Caco-2 (cell line): ENCODE results near the gene BCL7C. TPM values are rescaled to one million over a fixed set of nuclear protein-coding genes. Genes with fewer than 3 reads are reported as not detected.
A peak's percentile ranks its signal among the peaks of the same experiment; 100 is the strongest.

ENCODE experiments used
- BruUV-seq: library from RNA; stranded (reverse); fragments of 400-500 nt; replicated peaks from 2 replicates; lab custom pipeline; 2021; lab: Mats Ljungman, UMichigan
- CTCF ChIA-PET: fragments of 300-600 bp; sonication (Branson Sonifier 250); formaldehyde crosslinking; loops from one replicate; lab custom pipeline; 2022; ENCODE audit warnings: antibody characterized with exemption; lab: Charles Lee
- POLR2A ChIA-PET: fragments of 300-600 bp; sonication (Branson Sonifier 250); formaldehyde crosslinking; loops from one replicate; lab custom pipeline; 2022; ENCODE audit warnings: antibody characterized with exemption; lab: Charles Lee
- DNase-seq, 2 experiments: peaks; one replicate each; pipeline versions ENCODE4 v3.0.0 to v3.0.0-alpha.2; 2020 to 2022
- H3K27me3 ChIP-seq: replicated peaks from 2 replicates; pipeline ENCODE4 v1.6.0; 2011; ENCODE audit warnings: low read length; ENCODE audit not compliant: control insufficient read depth, insufficient read depth
- H3K36me3 ChIP-seq: 2 replicates; pipeline ENCODE4 v1.5.1; 2011; ENCODE audit warnings: low read length; ENCODE audit not compliant: control insufficient read depth, insufficient read depth
- H3K4me1 ChIP-seq: fragments of 250-450 bp; sonication (Bioruptor Pico); 2 replicates; pipeline ENCODE4 v1.5.1; 2020; ENCODE audit warnings: mild to moderate bottlenecking
- H3K4me3 ChIP-seq: 2 replicates; pipeline ENCODE4 v1.5.1; 2011; ENCODE audit warnings: low read depth, mild to moderate bottlenecking, control low read depth, low read length
- H3K9me3 ChIP-seq: fragments of 250-450 bp; sonication (Bioruptor Pico); 2 replicates; pipeline ENCODE4 v1.5.1; 2020; ENCODE audit warnings: mild to moderate bottlenecking, moderate library complexity
- H3K27ac Mint-ChIP-seq: one replicate; pipeline ENCODE4 v1.8.0; 2022; ENCODE audit warnings: mixed read lengths; ENCODE audit not compliant: unreplicated experiment
- H3K27me3 Mint-ChIP-seq: one replicate; pipeline ENCODE4 v1.8.0; 2022; ENCODE audit warnings: mixed read lengths; ENCODE audit not compliant: insufficient read depth, unreplicated experiment
- H3K36me3 Mint-ChIP-seq: one replicate; pipeline ENCODE4 v1.8.0; 2022; ENCODE audit warnings: mild to moderate bottlenecking, mixed read lengths; ENCODE audit not compliant: insufficient read depth, unreplicated experiment
- H3K4me1 Mint-ChIP-seq: one replicate; pipeline ENCODE4 v1.8.0; 2022; ENCODE audit warnings: low read depth, mixed read lengths; ENCODE audit not compliant: unreplicated experiment
- H3K4me3 Mint-ChIP-seq: one replicate; pipeline ENCODE4 v1.8.0; 2022; ENCODE audit warnings: mild to moderate bottlenecking, moderate library complexity, mixed read lengths; ENCODE audit not compliant: unreplicated experiment
- H3K9me3 Mint-ChIP-seq: one replicate; pipeline ENCODE4 v1.8.0; 2022; ENCODE audit warnings: mixed read lengths; ENCODE audit not compliant: unreplicated experiment
- CTCF ChIP-seq, 2 experiments: fragments of 200-600 bp in 1 of 2; IDR thresholded peaks; 1 replicate in 1 of 2; 2 replicates in 1 of 2; pipeline versions ENCODE4 v1.5.1 to v1.8.0; 2011 to 2022; ENCODE audit warnings: antibody characterized with exemption in 1 of 2, control low read depth in 1 of 2, inconsistent platforms in 1 of 2, low read depth in 1 of 2, low read length in 1 of 2, mild to moderate bottlenecking in 1 of 2, moderate library complexity in 1 of 2; ENCODE audit not compliant: insufficient read depth in 1 of 2, severe bottlenecking in 1 of 2, unreplicated experiment in 1 of 2
- intact Hi-C: fragments of 100-400 bp; cut with micrococcal nuclease; formaldehyde crosslinking; loops from one replicate; pipeline ENCODE4 v1.10.0; 2022; ENCODE audit not compliant: unreplicated experiment
- total RNA-seq: library from RNA; stranded (reverse); gene quantifications from 2 replicates; pipeline ENCODE4 v1.2.3, GENCODE V29; 2022

BCL7C gene
- total RNA-seq, 1 experiment from 2014 or later: 17.7 TPM

- Histone ChIP-seq H3K4me3 (no peak overlapping the region), H3K27me3 (no peaks in the 10 kb centered on the region), H3K9me3 (no peaks in the 10 kb centered on the region; the same call in 1 of the 2 replicates), H3K36me3 (no peaks in the 10 kb centered on the region), H3K4me1 (peaks cover 37% of the 10 kb centered on the region)
- ChIA-PET CTCF (no interaction called here), POLR2A (no interaction called here)
- intact Hi-C loops: no loop called here
- DNase-seq: no peak
- H3K27me3 Mint-ChIP-seq: no peaks in the 10 kb centered on the region
- H3K4me1 Mint-ChIP-seq: peaks cover 11% of the 10 kb centered on the region
- H3K4me3 Mint-ChIP-seq: no peak overlapping the region
- H3K27ac Mint-ChIP-seq: no peak overlapping the region
- no peak for TF ChIP-seq CTCF (IDR thresholded peaks at IDR 0.05; ENCODE audit: insufficient read depth in 1 of 2, low read depth in 1 of 2, low read length in 1 of 2, severe bottlenecking in 1 of 2, unreplicated experiment in 1 of 2)
- H3K36me3 Mint-ChIP-seq: no peaks in the 10 kb centered on the region
- BruUV-seq: no TSS peak
- H3K9me3 Mint-ChIP-seq: peaks cover 9% of the 10 kb centered on the region
Measured at GRCh38 chr16:30841332-30841731, 52.5 kb downstream of the BCL7C start.

- intact Hi-C loops: no loop called here
- Histone ChIP-seq H3K4me1 (peaks cover 37% of the 10 kb centered on the region), H3K4me3 (no peak overlapping the region), H3K36me3 (no peaks in the 10 kb centered on the region), H3K27me3 (no peaks in the 10 kb centered on the region), H3K9me3 (no peaks in the 10 kb centered on the region; the same call in 1 of the 2 replicates)
- Mint-ChIP-seq H3K4me3 (no peak overlapping the region), H3K4me1 (peaks cover 11% of the 10 kb centered on the region), H3K27ac (no peak overlapping the region), H3K9me3 (peaks cover 9% of the 10 kb centered on the region), H3K27me3 (no peaks in the 10 kb centered on the region), H3K36me3 (no peaks in the 10 kb centered on the region)
- ChIA-PET CTCF (no interaction called here), POLR2A (no interaction called here)
- TF ChIP-seq CTCF (IDR thresholded peaks at IDR 0.05; ENCODE audit: insufficient read depth in 1 of 2, low read depth in 1 of 2, low read length in 1 of 2, severe bottlenecking in 1 of 2, unreplicated experiment in 1 of 2): no peak
- no peak for DNase-seq
- no TSS peak for BruUV-seq
Measured at GRCh38 chr16:30840611-30841010, 53.3 kb downstream of the BCL7C start.

GRCh38 chr16:30839523-30840227 is 54.2 kb downstream of the BCL7C start:
- no peaks in the 10 kb centered on the region for H3K27me3 Mint-ChIP-seq
- no peaks in the 10 kb centered on the region for H3K36me3 ChIP-seq
- no peaks in the 10 kb centered on the region; the same call in 1 of the 2 replicates for H3K9me3 ChIP-seq
- intact Hi-C loops: loop anchor here (1.0 to 2.0 kb wide), 2 partner anchors 25 to 53 kb away; partner anchors contain the start of gene ZNF629
- H3K27ac Mint-ChIP-seq: peak overlapping the region; percentile 71
- peak; percentile 39 to 58 for DNase-seq
- no TSS peak for BruUV-seq
- no peak for TF ChIP-seq CTCF (IDR thresholded peaks at IDR 0.05; ENCODE audit: insufficient read depth in 1 of 2, low read depth in 1 of 2, low read length in 1 of 2, severe bottlenecking in 1 of 2, unreplicated experiment in 1 of 2)
- peaks cover 33% of the 10 kb centered on the region for H3K4me1 ChIP-seq
- H3K4me1 Mint-ChIP-seq: peaks cover 6% of the 10 kb centered on the region
- peaks cover 9% of the 10 kb centered on the region for H3K9me3 Mint-ChIP-seq
- H3K4me3 ChIP-seq: no peak overlapping the region
- no peaks in the 10 kb centered on the region for H3K36me3 Mint-ChIP-seq
- H3K4me3 Mint-ChIP-seq: peak overlapping the region; percentile 47
- ChIA-PET CTCF (interaction anchor here (0.6 to 1.6 kb wide), 9 partner anchors 9 to 53 kb away, joined by 3 to 14 read pairs (median 3); partner anchors contain the start of gene ZNF629), POLR2A (interaction anchor here (0.7 to 1.8 kb wide), 6 partner anchors 25 to 103 kb away, joined by 3 to 12 read pairs (median 3); partner anchors contain the start of gene PHKG2)
- H3K27me3 ChIP-seq: no peaks in the 10 kb centered on the region
